DND-41 (cell line): ENCODE measurements around the gene NUP210L.
A peak's percentile ranks its signal among the peaks of the same experiment; 100 is the strongest.

Experiments used
- ATAC-seq: fragments of 200-7000 bp; cut with Tn5 transposase; 3 replicates; pipeline ENCODE4 v1.9.1; 2021; ENCODE audit warnings: low read depth; ENCODE audit not compliant: insufficient read depth
- DNase-seq: peaks from one replicate; pipeline ENCODE4 v3.0.0-alpha.2; 2020
- H2AFZ ChIP-seq: 2 replicates; pipeline ENCODE4 v1.6.0; 2012; ENCODE audit warnings: low read depth, low read length
- H3K27ac ChIP-seq: 2 replicates; pipeline ENCODE4 v1.5.1; 2012; ENCODE audit warnings: low read length, inconsistent platforms
- H3K27me3 ChIP-seq: fragments of 200-600 bp; sonication (generic); 2 replicates; pipeline ENCODE4 v1.6.0; 2012; ENCODE audit warnings: low read length, mild to moderate bottlenecking, inconsistent platforms; ENCODE audit not compliant: insufficient read depth, poor library complexity
- H3K36me3 ChIP-seq: 2 replicates; pipeline ENCODE4 v1.5.1; 2012; ENCODE audit warnings: low read length, inconsistent platforms; ENCODE audit not compliant: insufficient read depth
- H3K4me1 ChIP-seq: 2 replicates; pipeline ENCODE4 v1.5.1; 2012; ENCODE audit warnings: mild to moderate bottlenecking, low read length; ENCODE audit not compliant: insufficient read depth
- H3K4me2 ChIP-seq: 2 replicates; pipeline ENCODE4 v1.6.0; 2012; ENCODE audit warnings: mild to moderate bottlenecking, moderate library complexity, low read length, inconsistent platforms; ENCODE audit not compliant: insufficient read depth
- H3K4me3 ChIP-seq, 2 experiments: fragments of 200-600 bp in 1 of 2; shearing (Covaris generic) in 1 of 2; 2 replicates each; pipeline ENCODE4 v1.5.1; 2012 to 2016; ENCODE audit warnings: inconsistent platforms in 2 of 2, low read length in 2 of 2, mild to moderate bottlenecking in 2 of 2, low read depth in 1 of 2, moderate library complexity in 1 of 2
- H3K79me2 ChIP-seq: 2 replicates; pipeline ENCODE4 v1.6.0; 2012; ENCODE audit warnings: low read length, inconsistent platforms; ENCODE audit not compliant: insufficient read depth
- H3K9ac ChIP-seq: 2 replicates; pipeline ENCODE4 v1.6.0; 2012; ENCODE audit warnings: low read depth, mild to moderate bottlenecking, inconsistent platforms, low read length, moderate library complexity
- H3K9me3 ChIP-seq: 2 replicates; pipeline ENCODE4 v1.5.1; 2012; ENCODE audit warnings: low read length, moderate library complexity, mild to moderate bottlenecking, inconsistent platforms; ENCODE audit not compliant: insufficient read depth, severe bottlenecking
- H4K20me1 ChIP-seq: 2 replicates; pipeline ENCODE4 v1.6.0; 2012; ENCODE audit warnings: low read length; ENCODE audit not compliant: insufficient read depth
- CTCF ChIP-seq: IDR thresholded peaks from 2 replicates; pipeline ENCODE4 v1.5.1; 2012; ENCODE audit warnings: borderline replicate concordance, low read length, moderate library complexity, mild to moderate bottlenecking; ENCODE audit not compliant: poor library complexity, severe bottlenecking; ENCODE audit errors: extremely low read depth
- EZH2 ChIP-seq: IDR thresholded peaks from 3 replicates; pipeline ENCODE4 v1.6.1; 2012; ENCODE audit warnings: borderline replicate concordance, low read depth, mild to moderate bottlenecking, moderate library complexity, low read length, inconsistent platforms; ENCODE audit not compliant: severe bottlenecking

The NUP210L gene

GRCh38 chr1:154159554-154159953 is 4.7 kb upstream of the NUP210L start:
- TF ChIP-seq CTCF, result no peak
- no peak for TF ChIP-seq EZH2

GRCh38 chr1:154158307-154159125 is 3.6 kb upstream of the NUP210L start:
- Histone ChIP-seq H2AFZ (no peak overlapping the region), H3K36me3 (peaks cover 87% of the 10 kb centered on the region)

More at GRCh38 chr1:154159554-154159953, 4.7 kb upstream of the NUP210L start:
- no peaks in the 10 kb centered on the region for H3K27me3 ChIP-seq
- H3K79me2 ChIP-seq, result peaks cover 15% of the 10 kb centered on the region
- DNase-seq, result no peak
- no peak overlapping the region for H3K27ac ChIP-seq
- no peak overlapping the region for H2AFZ ChIP-seq
- no peak overlapping the region for H3K4me3 ChIP-seq
- no peak for ATAC-seq
- peaks cover 33% of the 10 kb centered on the region for H3K4me1 ChIP-seq
- H3K9me3 ChIP-seq, result no peaks in the 10 kb centered on the region
- H4K20me1 ChIP-seq, result peaks cover 9% of the 10 kb centered on the region
- H3K9ac ChIP-seq, result no peak overlapping the region
- peaks cover 94% of the 10 kb centered on the region for H3K36me3 ChIP-seq
- H3K4me2 ChIP-seq, result no peak overlapping the region

GRCh38 chr1:154157520-154158306 is 2.8 kb upstream of the NUP210L start:
- peak; percentile 97 for ATAC-seq
- Histone ChIP-seq H3K4me2 (no peak overlapping the region), H3K4me3 (no peak overlapping the region), H3K36me3 (peaks cover 79% of the 10 kb centered on the region), H2AFZ (no peak overlapping the region), H3K9me3 (no peaks in the 10 kb centered on the region), H3K79me2 (peaks cover 15% of the 10 kb centered on the region; the same call in 1 of the 2 replicates), H3K9ac (no peak overlapping the region; the same call in 1 of the 2 replicates), H4K20me1 (peaks cover 9% of the 10 kb centered on the region), H3K4me1 (peaks cover 33% of the 10 kb centered on the region), H3K27me3 (no peaks in the 10 kb centered on the region), H3K27ac (peak overlapping the region; percentile 56)
- TF ChIP-seq EZH2, result no peak
- TF ChIP-seq CTCF, result no peak
- DNase-seq, result peak; percentile 75

More at GRCh38 chr1:154158307-154159125, 3.6 kb upstream of the NUP210L start:
- peak overlapping the region; percentile 56 for H3K27ac ChIP-seq
- H3K4me1 ChIP-seq, result peaks cover 33% of the 10 kb centered on the region
- no peaks in the 10 kb centered on the region for H3K27me3 ChIP-seq
- H3K79me2 ChIP-seq, result peaks cover 15% of the 10 kb centered on the region; the same call in 1 of the 2 replicates
- no peak overlapping the region for H3K4me3 ChIP-seq
- no peak overlapping the region for H3K9ac ChIP-seq
- TF ChIP-seq EZH2 (no peak), CTCF (no peak)
- H3K4me2 ChIP-seq, result no peak overlapping the region
- no peak for DNase-seq
- no peak for ATAC-seq
- no peaks in the 10 kb centered on the region for H3K9me3 ChIP-seq
- peaks cover 9% of the 10 kb centered on the region for H4K20me1 ChIP-seq
